Lung (tissue), 12 donors: Measurements from ENCODE around the gene KIF26B. TPM values are rescaled to one million over a fixed set of nuclear protein-coding genes. Genes with fewer than 3 reads are reported as not detected.
A peak's percentile ranks its signal among the peaks of the same experiment; 100 is the strongest.

ENCODE experiments used
- ATAC-seq: fragments of 200-7000 bp; cut with Tn5 transposase; one replicate; pipeline ENCODE4 v1.9.1; 2020; ENCODE audit warnings: moderate number of reproducible peaks; ENCODE audit not compliant: insufficient read depth, low FRiP score
- DNase-seq, 3 donors: peaks; one replicate each; pipeline ENCODE4 v3.0.0-alpha.2; 2013 to 2017
- H3K27ac ChIP-seq, 2 donors: one replicate each; pipeline ENCODE4 v1.5.1; 2013; ENCODE audit warnings: mild to moderate bottlenecking in 2 of 2, moderate library complexity in 2 of 2, control low read depth in 1 of 2, inconsistent platforms in 1 of 2, low read depth in 1 of 2, low read length in 1 of 2
- H3K27me3 ChIP-seq, 3 donors: one replicate each; pipeline ENCODE4 v1.5.1; 2013; ENCODE audit warnings: low read length in 2 of 3; ENCODE audit not compliant: control insufficient read depth in 3 of 3, insufficient read depth in 3 of 3
- H3K36me3 ChIP-seq, 4 donors: one replicate each; pipeline ENCODE4 v1.5.1; 2013; ENCODE audit warnings: low read length in 4 of 4, mild to moderate bottlenecking in 1 of 4, moderate library complexity in 1 of 4; ENCODE audit not compliant: control insufficient read depth in 4 of 4, insufficient read depth in 4 of 4
- H3K4me1 ChIP-seq, 5 donors: one replicate each; pipeline ENCODE4 v1.5.1; 2013; ENCODE audit warnings: low read length in 5 of 5, mild to moderate bottlenecking in 2 of 5, moderate library complexity in 1 of 5; ENCODE audit not compliant: control insufficient read depth in 5 of 5, insufficient read depth in 5 of 5
- H3K4me3 ChIP-seq: one replicate; pipeline ENCODE4 v1.5.1; 2013; ENCODE audit warnings: mild to moderate bottlenecking, control low read depth, moderate library complexity
- H3K9ac ChIP-seq, 2 donors: one replicate each; pipeline ENCODE4 v1.5.1; 2013; ENCODE audit warnings: low read length in 2 of 2, control low read depth in 1 of 2; ENCODE audit not compliant: insufficient read depth in 1 of 2
- H3K9me3 ChIP-seq, 4 donors: one replicate each; pipeline ENCODE4 v1.5.1; 2013; ENCODE audit warnings: low read length in 3 of 4, mild to moderate bottlenecking in 1 of 4, moderate library complexity in 1 of 4; ENCODE audit not compliant: control insufficient read depth in 4 of 4, insufficient read depth in 3 of 4
- WGBS, 2 donors: extraction: QIAGEN DNeasy Blood & Tissue Kit; methylation state at CpG; one replicate each; pipeline ENCODE4 v1.1.7; 2013; 5-methylcytosine and 5-hydroxymethylcytosine counted together
- polyA plus RNA-seq, 2 donors: library from polyadenylated mRNA; stranded (reverse); fragments of 200-250 nt; gene quantifications; one replicate each; pipeline ENCODE4 v1.2.1, GENCODE V29; 2013
- total RNA-seq, 2 donors: library from RNA; depleted of rRNA in 1 of 2; stranded (reverse); fragments of >200 nt in 1 of 2; gene quantifications; one replicate each; pipeline ENCODE4 v1.2.1, GENCODE V29; 2014 to 2021
- TF ChIP-seq, protein P1 (sequence below): IDR thresholded peaks from 2 replicates; pipeline ENCODE4 v1.5.1; 2012; ENCODE audit warnings: mild to moderate bottlenecking; ENCODE audit errors: control extremely low read depth, extremely low read depth
- donor health status: control.
- donor health status: control.
- donor health status: Bipolar disorder and iron deficiency.
- donor health status: healthy.
- donor health status: DM: yes; HTN: yes; CAD: no.

KIF26B gene
- total and polyA plus RNA-seq, 4 donors: 0.61 to 6.7 (median 2.2) TPM

DNA sequence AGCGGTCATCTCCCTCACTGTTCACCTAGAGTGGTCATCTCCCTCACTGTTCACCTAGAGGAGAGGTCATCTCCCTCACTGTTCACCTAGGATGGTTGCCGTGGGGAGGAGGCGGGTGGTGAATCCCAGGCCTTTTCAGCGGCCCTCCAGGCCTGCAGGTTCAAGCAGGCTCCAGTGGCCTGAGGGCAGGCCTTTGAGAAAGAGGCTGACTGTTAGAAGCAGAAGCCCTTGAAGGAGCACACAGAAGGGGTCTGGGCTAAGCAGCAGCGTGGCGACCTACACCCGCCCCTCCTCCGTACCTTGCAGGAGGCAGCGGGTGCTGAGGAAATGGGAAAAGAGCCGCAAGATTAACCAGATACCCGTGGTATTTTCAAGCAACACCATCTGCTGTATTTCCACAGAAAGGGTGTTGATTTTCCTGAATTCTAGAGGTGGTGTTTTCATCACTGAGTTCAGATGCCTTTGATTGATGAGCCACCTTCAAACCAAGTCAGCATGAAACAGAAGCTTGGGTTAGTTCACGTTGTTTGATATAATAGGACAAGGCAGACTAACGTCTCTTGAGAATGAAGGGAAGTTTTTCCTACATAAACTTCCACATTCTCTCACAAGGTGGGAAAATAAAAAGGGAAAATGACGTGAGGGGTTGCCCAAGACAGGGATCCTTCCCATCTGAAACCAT lies 289.5 kb downstream of the KIF26B start:
- Histone ChIP-seq H3K4me1 (peaks cover 0 to 21% (median 2%) of the 10 kb centered on the region in 5 donors), H3K9me3 (peaks cover 0 to 2% (median 0%) of the 10 kb centered on the region in 4 donors), H3K4me3 (no peak overlapping the region), H3K36me3 (no peaks in the 10 kb centered on the region), H3K9ac (no peak overlapping the region), H3K27ac (no peak overlapping the region), H3K27me3 (no peaks in the 10 kb centered on the region)
- ATAC-seq (no peak), DNase-seq (no peak)
- TF ChIP-seq, protein P1, sequence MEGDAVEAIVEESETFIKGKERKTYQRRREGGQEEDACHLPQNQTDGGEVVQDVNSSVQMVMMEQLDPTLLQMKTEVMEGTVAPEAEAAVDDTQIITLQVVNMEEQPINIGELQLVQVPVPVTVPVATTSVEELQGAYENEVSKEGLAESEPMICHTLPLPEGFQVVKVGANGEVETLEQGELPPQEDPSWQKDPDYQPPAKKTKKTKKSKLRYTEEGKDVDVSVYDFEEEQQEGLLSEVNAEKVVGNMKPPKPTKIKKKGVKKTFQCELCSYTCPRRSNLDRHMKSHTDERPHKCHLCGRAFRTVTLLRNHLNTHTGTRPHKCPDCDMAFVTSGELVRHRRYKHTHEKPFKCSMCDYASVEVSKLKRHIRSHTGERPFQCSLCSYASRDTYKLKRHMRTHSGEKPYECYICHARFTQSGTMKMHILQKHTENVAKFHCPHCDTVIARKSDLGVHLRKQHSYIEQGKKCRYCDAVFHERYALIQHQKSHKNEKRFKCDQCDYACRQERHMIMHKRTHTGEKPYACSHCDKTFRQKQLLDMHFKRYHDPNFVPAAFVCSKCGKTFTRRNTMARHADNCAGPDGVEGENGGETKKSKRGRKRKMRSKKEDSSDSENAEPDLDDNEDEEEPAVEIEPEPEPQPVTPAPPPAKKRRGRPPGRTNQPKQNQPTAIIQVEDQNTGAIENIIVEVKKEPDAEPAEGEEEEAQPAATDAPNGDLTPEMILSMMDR: no peak
- 82 to 86% methylated on average over 14 of the region's 14 CpGs for WGBS, 2 donors

GRCh38 chr1:245444945-245445344 lies 290.2 kb downstream of the KIF26B start:
- no peaks in the 10 kb centered on the region for H3K36me3 ChIP-seq
- H3K9ac ChIP-seq: no peak overlapping the region
- no peaks in the 10 kb centered on the region for H3K27me3 ChIP-seq
- ATAC-seq (no peak), DNase-seq (no peak)
- H3K27ac ChIP-seq: no peak overlapping the region
- peaks cover 0 to 27% (median 2%) of the 10 kb centered on the region in 5 donors for H3K4me1 ChIP-seq
- peaks cover 0 to 2% (median 0%) of the 10 kb centered on the region in 4 donors for H3K9me3 ChIP-seq
- no peak overlapping the region for H3K4me3 ChIP-seq
- 96% methylated on average over 5 of the region's 5 CpGs for WGBS, 2 donors
- TF ChIP-seq, protein P1: no peak

GRCh38 chr1:245448531-245448930 lies 293.7 kb downstream of the KIF26B start:
- ATAC-seq: no peak
- H3K27ac ChIP-seq: no peak overlapping the region
- H3K4me3 ChIP-seq: no peak overlapping the region
- TF ChIP-seq, protein P1: no peak
- H3K4me1 ChIP-seq: peaks cover 0 to 21% (median 0%) of the 10 kb centered on the region in 5 donors
- 74 to 89% methylated on average over 1 of the region's 1 CpG for WGBS, 2 donors
- H3K9ac ChIP-seq: no peak overlapping the region
- no peaks in the 10 kb centered on the region for H3K27me3 ChIP-seq
- peaks cover 0 to 2% (median 0%) of the 10 kb centered on the region in 4 donors for H3K9me3 ChIP-seq
- DNase-seq: peak in 1 of 3 donors; percentile 53
- H3K36me3 ChIP-seq: no peaks in the 10 kb centered on the region

DNA sequence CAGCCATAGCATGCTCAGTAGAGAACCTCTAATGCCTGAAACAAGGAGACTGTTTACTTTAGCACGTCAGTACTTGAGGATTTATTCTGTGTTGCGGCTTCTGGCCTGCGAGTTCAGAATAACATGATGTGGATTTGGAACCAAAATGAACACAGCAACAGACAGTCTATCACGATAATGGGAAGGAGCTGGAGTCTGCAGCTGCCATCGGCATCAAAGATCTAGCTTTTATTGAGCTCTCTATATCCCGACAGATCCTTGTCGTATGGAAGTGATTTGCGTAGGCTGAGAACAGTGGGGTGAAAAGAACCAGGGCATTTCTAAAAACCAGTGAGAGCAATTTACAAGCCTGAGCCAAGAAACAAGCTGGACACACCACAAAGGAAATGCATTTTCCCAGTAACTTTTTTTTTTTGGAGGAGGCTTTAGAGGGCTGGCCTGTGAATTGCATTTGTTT lies 294.2 kb downstream of the KIF26B start:
- Histone ChIP-seq H3K4me3 (no peak overlapping the region), H3K9ac (peak overlapping the region in 1 of 2 donors; percentile 64), H3K4me1 (peaks cover 0 to 24% (median 0%) of the 10 kb centered on the region in 5 donors), H3K36me3 (no peaks in the 10 kb centered on the region), H3K9me3 (peaks cover 0 to 2% (median 0%) of the 10 kb centered on the region in 4 donors), H3K27me3 (no peaks in the 10 kb centered on the region), H3K27ac (no peak overlapping the region)
- WGBS, 2 donors: 60 to 68% methylated on average over 8 of the region's 8 CpGs
- no peak for ATAC-seq
- TF ChIP-seq, protein P1: no peak
- DNase-seq: peak; percentile 73 to 95 (median 93)
